Body of pancreas (tissue), 4 donors: ENCODE data around the gene FRAS1. TPM values are rescaled to one million over a fixed set of nuclear protein-coding genes. Genes with fewer than 3 reads are reported as not detected.

Source experiments
- ATAC-seq: fragments of 150-250 bp; one replicate; pipeline ENCODE4 v1.9.1; 2016
- DNase-seq, 4 donors: peaks; one replicate each; pipeline ENCODE4 v3.0.0-alpha.2; 2019
- H3K27ac ChIP-seq, 4 donors: fragments of 200-600 bp; sonication (generic); 1 replicate in 3 of 4; 2 replicates in 1 of 4; pipeline versions ENCODE4 v1.5.1 to v1.6.1; 2016 to 2019; ENCODE audit warnings: mild to moderate bottlenecking in 1 of 4, mixed read lengths in 1 of 4, moderate library complexity in 1 of 4
- H3K27me3 ChIP-seq, 2 donors: fragments of 200-600 bp; sonication (generic); one replicate each; pipeline ENCODE4 v1.6.0; 2016; ENCODE audit warnings: mild to moderate bottlenecking in 1 of 2
- H3K36me3 ChIP-seq, 2 donors: fragments of 200-600 bp; sonication (generic); replicated peaks in 1 of 2; 2 replicates each; pipeline ENCODE4 v1.5.1; 2016; ENCODE audit warnings: low read depth in 2 of 2; ENCODE audit not compliant: insufficient read depth in 1 of 2
- H3K4me1 ChIP-seq: fragments of 200-600 bp; sonication (generic); one replicate; pipeline ENCODE4 v1.6.0; 2016
- H3K4me3 ChIP-seq, 2 donors: fragments of 200-600 bp; sonication (generic); 1 replicate in 1 of 2; 2 replicates in 1 of 2; pipeline ENCODE4 v1.5.1; 2016 to 2019
- H3K9me3 ChIP-seq, 3 donors: fragments of 200-600 bp; sonication (generic); 1 replicate in 2 of 3; 2 replicates in 1 of 3; pipeline ENCODE4 v1.5.1; 2016
- POLR2A ChIP-seq, 3 donors: fragments of 450-650 bp; IDR thresholded peaks; one replicate each; pipeline ENCODE4 v1.6.1; 2016; ENCODE audit warnings: antibody characterized with exemption in 3 of 3, mild to moderate bottlenecking in 2 of 3
- WGBS, 2 donors: methylation state at CpG; one replicate each; pipeline ENCODE4 v1.1.5; 2017; 5-methylcytosine and 5-hydroxymethylcytosine counted together
- intact Hi-C: fragments of 100-400 bp; cut with DNase I; formaldehyde crosslinking; loops from one replicate; pipeline ENCODE4 v1.15.1; 2023
- total RNA-seq, 2 donors: library from RNA; depleted of rRNA; stranded (reverse); fragments of >200 nt; gene quantifications; one replicate each; pipeline ENCODE4 v1.1.0, GENCODE V29; 2016
- TF ChIP-seq, protein P1 (sequence below), 7 experiments: fragments of 450-650 bp in 4 of 7; fragments of 200-600 bp in 3 of 7; sonication (generic) in 3 of 7; IDR thresholded peaks; one replicate each; pipeline ENCODE4 v1.5.1; 2016 to 2019; ENCODE audit warnings: antibody characterized with exemption in 7 of 7

The FRAS1 gene
- total RNA-seq, 2 donors from 2014 or later: 22.6 to 24.4 TPM

DNA sequence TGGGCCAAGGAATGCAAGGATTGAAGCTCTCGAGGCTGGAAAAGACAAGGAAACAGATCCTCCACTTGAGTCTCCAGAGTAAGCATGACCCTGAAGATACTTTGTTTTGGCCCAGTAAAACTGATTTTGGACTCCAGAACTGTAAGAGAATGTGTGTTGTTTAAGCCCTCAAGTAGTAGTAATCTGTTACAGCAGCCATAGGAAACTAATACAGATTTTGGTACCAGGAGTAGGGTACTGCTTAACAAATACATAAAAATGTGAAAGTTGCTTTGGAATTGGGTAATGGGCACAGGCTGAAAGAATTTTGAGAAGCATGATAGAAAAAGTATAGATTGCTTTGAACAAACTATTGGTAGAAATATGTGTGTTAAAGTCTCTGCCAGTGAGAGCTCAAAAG is 17.4 kb upstream of the FRAS1 start:
- 81 to 86% methylated on average over 1 of the region's 1 CpG for WGBS, 2 donors
- ATAC-seq: no peak
- H3K27ac ChIP-seq: no peak overlapping the region

DNA sequence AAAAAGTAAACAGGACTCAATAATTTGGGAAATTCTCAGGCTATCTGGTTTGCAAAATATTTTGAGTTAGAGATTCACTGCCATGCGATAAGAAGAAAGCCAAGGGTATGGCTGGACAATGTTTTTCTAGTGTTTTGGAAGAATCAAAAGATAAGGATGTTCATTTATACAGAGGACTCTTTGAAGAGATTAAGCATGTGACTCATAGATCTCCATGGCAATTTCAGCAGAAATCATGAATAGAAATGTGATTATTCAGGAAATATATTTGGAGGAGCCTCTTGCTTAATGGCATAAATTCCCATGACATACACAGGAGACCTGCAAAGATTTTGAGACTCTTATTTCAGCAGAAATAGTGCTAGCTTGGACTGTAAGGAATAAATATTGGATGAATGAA is 16.7 kb upstream of the FRAS1 start:
- Histone ChIP-seq H3K4me3 (no peak overlapping the region), H3K27ac (no peak overlapping the region), H3K9me3 (no peaks in the 10 kb centered on the region), H3K4me1 (no peaks in the 10 kb centered on the region), H3K27me3 (no peaks in the 10 kb centered on the region), H3K36me3 (no peaks in the 10 kb centered on the region)
- WGBS, 2 donors: 70 to 93% methylated on average over 1 of the region's 1 CpG
- ATAC-seq: no peak
- TF ChIP-seq, protein P1, sequence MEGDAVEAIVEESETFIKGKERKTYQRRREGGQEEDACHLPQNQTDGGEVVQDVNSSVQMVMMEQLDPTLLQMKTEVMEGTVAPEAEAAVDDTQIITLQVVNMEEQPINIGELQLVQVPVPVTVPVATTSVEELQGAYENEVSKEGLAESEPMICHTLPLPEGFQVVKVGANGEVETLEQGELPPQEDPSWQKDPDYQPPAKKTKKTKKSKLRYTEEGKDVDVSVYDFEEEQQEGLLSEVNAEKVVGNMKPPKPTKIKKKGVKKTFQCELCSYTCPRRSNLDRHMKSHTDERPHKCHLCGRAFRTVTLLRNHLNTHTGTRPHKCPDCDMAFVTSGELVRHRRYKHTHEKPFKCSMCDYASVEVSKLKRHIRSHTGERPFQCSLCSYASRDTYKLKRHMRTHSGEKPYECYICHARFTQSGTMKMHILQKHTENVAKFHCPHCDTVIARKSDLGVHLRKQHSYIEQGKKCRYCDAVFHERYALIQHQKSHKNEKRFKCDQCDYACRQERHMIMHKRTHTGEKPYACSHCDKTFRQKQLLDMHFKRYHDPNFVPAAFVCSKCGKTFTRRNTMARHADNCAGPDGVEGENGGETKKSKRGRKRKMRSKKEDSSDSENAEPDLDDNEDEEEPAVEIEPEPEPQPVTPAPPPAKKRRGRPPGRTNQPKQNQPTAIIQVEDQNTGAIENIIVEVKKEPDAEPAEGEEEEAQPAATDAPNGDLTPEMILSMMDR (IDR thresholded peaks at IDR 0.05): no peak
- no peak for TF ChIP-seq POLR2A (IDR thresholded peaks at IDR 0.05)
- intact Hi-C loops: no loop called here
- DNase-seq: no peak

More for the DNA sequence above, 17.4 kb upstream of the FRAS1 start:
- Histone ChIP-seq H3K4me1 (no peaks in the 10 kb centered on the region), H3K9me3 (no peaks in the 10 kb centered on the region), H3K4me3 (no peak overlapping the region), H3K27me3 (no peaks in the 10 kb centered on the region), H3K36me3 (no peaks in the 10 kb centered on the region)
- TF ChIP-seq POLR2A (IDR thresholded peaks at IDR 0.05): no peak
- TF ChIP-seq, protein P1 (IDR thresholded peaks at IDR 0.05): no peak
- intact Hi-C loops: no loop called here
- DNase-seq: no peak

DNA sequence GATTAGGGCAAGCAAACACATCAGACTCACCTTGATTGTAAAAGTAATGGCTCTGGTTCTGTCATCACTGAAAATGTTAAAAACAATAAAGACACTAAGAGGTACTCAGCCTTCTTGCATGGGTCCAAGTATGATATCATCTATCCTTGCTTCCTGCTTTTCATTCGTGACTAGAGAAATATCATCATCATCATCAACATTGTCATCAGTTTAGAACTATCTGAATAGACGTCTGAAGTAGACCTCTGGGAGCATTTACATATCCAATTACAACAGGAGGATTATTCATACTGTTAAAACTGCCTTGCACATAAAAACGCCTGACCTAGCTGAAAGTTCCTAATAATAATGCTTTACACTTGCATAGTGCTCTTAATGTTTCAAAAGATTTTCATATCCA is 9.8 kb upstream of the FRAS1 start:
- DNase-seq (no peak), ATAC-seq (no peak)
- no peaks in the 10 kb centered on the region for H3K27me3 ChIP-seq
- TF ChIP-seq POLR2A (IDR thresholded peaks at IDR 0.05): no peak
- TF ChIP-seq, protein P1 (IDR thresholded peaks at IDR 0.05): no peak
- no peak overlapping the region for H3K4me3 ChIP-seq
- WGBS, 2 donors: 49 to 63% methylated on average over 3 of the region's 3 CpGs
- no peaks in the 10 kb centered on the region for H3K36me3 ChIP-seq
- intact Hi-C loops: no loop called here
- no peak overlapping the region for H3K27ac ChIP-seq
- no peaks in the 10 kb centered on the region for H3K4me1 ChIP-seq
- no peaks in the 10 kb centered on the region for H3K9me3 ChIP-seq

DNA sequence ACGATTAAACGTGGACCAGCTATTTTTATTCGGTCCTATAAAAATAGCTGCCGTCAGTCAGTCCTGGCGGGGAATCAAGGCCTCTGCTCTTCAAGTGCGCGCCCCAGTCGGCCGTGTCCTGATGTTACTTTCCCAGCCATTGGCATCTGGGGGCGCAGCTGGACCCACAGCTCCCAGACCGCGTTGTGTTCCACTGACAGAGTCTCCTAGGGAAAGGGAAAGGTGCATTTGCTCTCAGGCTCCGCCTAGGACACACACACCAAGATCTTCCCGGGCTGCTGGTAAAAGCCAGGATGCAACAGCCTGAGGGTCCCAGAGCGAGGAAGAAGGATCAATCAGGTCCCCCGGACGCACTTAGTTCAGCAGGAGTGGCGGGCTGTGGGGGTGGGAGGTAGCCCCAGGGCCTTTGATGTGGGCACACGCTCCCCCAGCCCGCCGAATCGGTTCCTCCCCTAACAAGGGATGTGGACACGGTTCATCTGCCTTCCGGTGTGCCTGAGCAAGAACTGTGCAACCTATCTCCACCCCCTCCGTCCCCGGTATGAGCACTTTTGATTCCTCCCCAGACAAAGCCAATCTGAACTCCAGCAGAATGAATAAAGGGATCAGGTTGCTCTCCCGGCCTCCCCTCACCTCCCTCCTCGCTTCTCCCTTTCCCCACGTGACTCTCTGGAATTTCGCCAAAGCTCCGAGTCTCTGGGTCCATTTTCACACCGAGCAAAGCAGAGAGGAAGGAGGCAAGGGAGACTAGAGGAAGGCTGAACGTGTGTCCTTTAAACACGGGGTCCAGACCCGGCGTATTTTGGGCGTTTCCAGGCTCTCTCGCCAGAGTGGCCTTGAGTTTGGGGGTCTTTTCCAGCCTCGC is 626 bp upstream of the FRAS1 start:
- peaks cover 8% of the 10 kb centered on the region for H3K4me1 ChIP-seq
- intact Hi-C loops: no loop called here
- peak overlapping the region; percentile 10 to 33 for H3K4me3 ChIP-seq
- ATAC-seq (peak; percentile 72), DNase-seq (peak; percentile 85 to 91 (median 90))
- peak overlapping the region; percentile 52 to 93 (median 74) for H3K27ac ChIP-seq
- peak; percentile 31 to 60 (median 55) for TF ChIP-seq POLR2A (IDR thresholded peaks at IDR 0.05)
- TF ChIP-seq, protein P1 (IDR thresholded peaks at IDR 0.05): peak in 1 of 7 experiments; percentile 8
- H3K9me3 ChIP-seq: no peaks in the 10 kb centered on the region
- WGBS, 2 donors: 1 to 4% methylated on average over 30 to 39 of the region's 39 CpGs
- no peaks in the 10 kb centered on the region for H3K36me3 ChIP-seq
- no peaks in the 10 kb centered on the region for H3K27me3 ChIP-seq
